ENCODE results near the gene APOE. TPM values are rescaled to one million over a fixed set of nuclear protein-coding genes. Genes with fewer than 3 reads are reported as not detected.
A peak's percentile ranks its signal among the peaks of the same experiment; 100 is the strongest.

The APOE gene
- total and polyA plus RNA-seq, 2 of the 13 experiments (the other 11 are each of a cell fraction or from before 2014, with no cell fraction given), result 1,328 to 1,470 TPM

- no peak for TF ChIP-seq ZBTB46 (CRISPR knock-in tag; IDR thresholded peaks at IDR 0.05; ENCODE audit: borderline replicate concordance)
- TF ChIP-seq DMAP1 (CRISPR knock-in tag; IDR thresholded peaks at IDR 0.05), result peak; percentile 88; the same call in 1 of the 2 replicates
- peak; percentile 77; the same call in 1 of the 2 replicates for TF ChIP-seq THAP9 (CRISPR knock-in tag; IDR thresholded peaks at IDR 0.05; ENCODE audit: borderline replicate concordance)
- TF ChIP-seq MIER3 (CRISPR knock-in tag; IDR thresholded peaks at IDR 0.05; ENCODE audit: borderline replicate concordance), result no peak; the same call in 1 of the 2 replicates
- TF ChIP-seq BCL6 (CRISPR knock-in tag; IDR thresholded peaks at IDR 0.05), result 0 out of 2 replicates have a peak, but pooled peaks have one; percentile 14
- peak in 1 of 2 experiments; percentile 5; a peak in 1 of 4 replicates for TF ChIP-seq EP300 (IDR thresholded peaks at IDR 0.05; ENCODE audit: low read depth in 2 of 2, low read length in 2 of 2)
- TF ChIP-seq EP300 (CRISPR knock-in tag; IDR thresholded peaks at IDR 0.05; ENCODE audit: borderline replicate concordance), result no peak
- no peak for TF ChIP-seq HOXA7 (CRISPR knock-in tag; IDR thresholded peaks at IDR 0.05)
- 0 out of 2 replicates have a peak, but pooled peaks have one; percentile 34 for TF ChIP-seq SRF (IDR thresholded peaks at IDR 0.05; ENCODE audit: low read depth, low read length)
- peak; percentile 97 for TF ChIP-seq ASH2L (IDR thresholded peaks at IDR 0.05; ENCODE audit: insufficient read length, low read depth, low read length)
- TF ChIP-seq MEF2D (CRISPR knock-in tag; IDR thresholded peaks at IDR 0.05), result peak; percentile 77; the same call in 1 of the 2 replicates
- no peak for TF ChIP-seq ZNF577 (CRISPR knock-in tag; IDR thresholded peaks at IDR 0.05; ENCODE audit: borderline replicate concordance, low read depth)
- TF ChIP-seq EEA1 (CRISPR knock-in tag; IDR thresholded peaks at IDR 0.05; ENCODE audit: borderline replicate concordance), result no peak
- no peak for TF ChIP-seq FOXM1 (CRISPR knock-in tag; IDR thresholded peaks at IDR 0.05)
- TF ChIP-seq NFIC (IDR thresholded peaks at IDR 0.05; ENCODE audit: low read length), result peak; percentile 63; the same call in 1 of the 2 replicates
- no peak for TF ChIP-seq ZNF567 (CRISPR knock-in tag; IDR thresholded peaks at IDR 0.05; ENCODE audit: borderline replicate concordance)
- no peak for TF ChIP-seq SIX4 (CRISPR knock-in tag; IDR thresholded peaks at IDR 0.05)
- no peak; the same call in 1 of the 2 replicates for TF ChIP-seq NRL (CRISPR knock-in tag; IDR thresholded peaks at IDR 0.05; ENCODE audit: borderline replicate concordance)
- TF ChIP-seq FOXK2 (IDR thresholded peaks at IDR 0.05), result peak; percentile 65; the same call in 1 of the 2 replicates
- TF ChIP-seq NCOA1 (CRISPR knock-in tag; IDR thresholded peaks at IDR 0.05), result 0 out of 2 replicates have a peak, but pooled peaks have one; percentile 19
- no peak for TF ChIP-seq ATF6 (CRISPR knock-in tag; conservative IDR thresholded peaks at IDR 0.05)
- TF ChIP-seq ATF5 (CRISPR knock-in tag; IDR thresholded peaks at IDR 0.05; ENCODE audit: low read depth), result no peak
These were observed 49.3 kb downstream of the APOE start, which contains the start of gene CLPTM1 (continued) for GRCh38 chr19:44954649-44955504.

All from HepG2 (cell line).